22Rv1 (cell line): ENCODE data around the gene TMEM271.

Experiments
- ZFX ChIP-seq: fragments of 450-650 bp; IDR thresholded peaks from 2 replicates; pipeline ENCODE4 v1.6.1; 2017; ENCODE audit warnings: antibody characterized with exemption, borderline replicate concordance
- TF ChIP-seq, protein P1 (sequence below): fragments of 450-650 bp; IDR thresholded peaks from 2 replicates; pipeline ENCODE4 v1.5.1; 2017; ENCODE audit warnings: mild to moderate bottlenecking

DNA sequence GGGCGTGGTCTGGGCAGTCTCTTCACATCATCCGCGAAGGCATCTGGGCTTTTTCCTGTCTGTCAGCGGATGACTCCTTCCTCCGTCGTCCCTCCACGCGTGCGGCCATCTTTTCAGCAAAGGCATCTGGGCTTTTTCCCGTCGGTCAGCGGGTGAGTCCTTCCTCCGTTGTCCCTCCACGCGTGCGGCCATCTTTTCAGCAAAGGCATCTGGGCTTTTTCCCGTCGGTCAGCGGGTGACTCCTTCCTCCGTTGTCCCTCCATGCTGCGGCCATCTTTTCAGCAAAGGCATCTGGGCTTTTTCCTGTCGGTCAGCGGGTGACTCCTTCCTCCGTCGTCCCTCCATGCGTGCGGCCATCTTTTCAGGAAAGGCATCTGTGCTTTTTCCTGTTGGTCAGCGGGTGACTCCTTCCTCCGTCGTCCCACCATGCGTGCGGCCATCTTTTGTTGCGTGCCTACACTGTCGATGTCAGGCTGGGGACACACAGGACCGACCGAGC is 12.3 kb upstream of the TMEM271 start:
- TF ChIP-seq, protein P1, sequence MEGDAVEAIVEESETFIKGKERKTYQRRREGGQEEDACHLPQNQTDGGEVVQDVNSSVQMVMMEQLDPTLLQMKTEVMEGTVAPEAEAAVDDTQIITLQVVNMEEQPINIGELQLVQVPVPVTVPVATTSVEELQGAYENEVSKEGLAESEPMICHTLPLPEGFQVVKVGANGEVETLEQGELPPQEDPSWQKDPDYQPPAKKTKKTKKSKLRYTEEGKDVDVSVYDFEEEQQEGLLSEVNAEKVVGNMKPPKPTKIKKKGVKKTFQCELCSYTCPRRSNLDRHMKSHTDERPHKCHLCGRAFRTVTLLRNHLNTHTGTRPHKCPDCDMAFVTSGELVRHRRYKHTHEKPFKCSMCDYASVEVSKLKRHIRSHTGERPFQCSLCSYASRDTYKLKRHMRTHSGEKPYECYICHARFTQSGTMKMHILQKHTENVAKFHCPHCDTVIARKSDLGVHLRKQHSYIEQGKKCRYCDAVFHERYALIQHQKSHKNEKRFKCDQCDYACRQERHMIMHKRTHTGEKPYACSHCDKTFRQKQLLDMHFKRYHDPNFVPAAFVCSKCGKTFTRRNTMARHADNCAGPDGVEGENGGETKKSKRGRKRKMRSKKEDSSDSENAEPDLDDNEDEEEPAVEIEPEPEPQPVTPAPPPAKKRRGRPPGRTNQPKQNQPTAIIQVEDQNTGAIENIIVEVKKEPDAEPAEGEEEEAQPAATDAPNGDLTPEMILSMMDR, result no peak
- TF ChIP-seq ZFX, result no peak
